HEK293 (cell line): ENCODE measurements around the gene RBM20.

ENCODE experiments used
- CTCF ChIA-PET: fragments of 350-600 bp; formaldehyde crosslinking; extraction: SDS; loops from one replicate; lab custom pipeline; 2021; ENCODE audit warnings: antibody characterized with exemption; lab: Yijun Ruan, JAX
- POLR2A ChIA-PET: fragments of 300-600 bp; formaldehyde crosslinking; extraction: SDS; loops from one replicate; lab custom pipeline; 2020; ENCODE audit warnings: antibody characterized with exemption, inconsistent platforms; lab: Yijun Ruan, JAX
- H3K27ac ChIP-seq: fragments of 200-500 bp; sonication (Bioruptor generic); 2 replicates; pipeline ENCODE4 v1.5.1; 2014; ENCODE audit warnings: low read depth, low read length, control low read depth, inconsistent platforms; ENCODE audit errors: extremely low read depth
- H3K36me3 ChIP-seq, 2 experiments: fragments of 200-500 bp in 1 of 2; sonication (Bioruptor generic) in 1 of 2; 1 replicate in 1 of 2; 2 replicates in 1 of 2; pipeline ENCODE4 v1.5.1; 2014 to 2017; ENCODE audit warnings: inconsistent platforms in 2 of 2, low read length in 2 of 2; ENCODE audit not compliant: control insufficient read depth in 2 of 2, insufficient read depth in 1 of 2
- H3K4me1 ChIP-seq: fragments of 200-500 bp; sonication (Bioruptor generic); 2 replicates; pipeline ENCODE4 v1.5.1; 2014; ENCODE audit warnings: mild to moderate bottlenecking, low read length, inconsistent platforms; ENCODE audit not compliant: control insufficient read depth, insufficient read depth
- H3K4me3 ChIP-seq: 2 replicates; pipeline ENCODE4 v1.5.1; 2011; ENCODE audit warnings: low read depth, mild to moderate bottlenecking, control low read depth, low read length, moderate library complexity
- H3K9me3 ChIP-seq: fragments of 200-500 bp; sonication (Bioruptor generic); 2 replicates; pipeline ENCODE4 v1.5.1; 2014; ENCODE audit warnings: low read depth, low read length, inconsistent platforms; ENCODE audit not compliant: control insufficient read depth, insufficient read depth
- GLIS2 ChIP-seq: fragments of 450-650 bp; formaldehyde crosslinking; IDR thresholded peaks from 2 replicates; pipeline ENCODE4 v1.5.1; 2016; ENCODE audit warnings: missing biosample characterization, missing genetic modification characterization
- HOXA7 ChIP-seq: sonication (generic); formaldehyde crosslinking; IDR thresholded peaks from 2 replicates; pipeline ENCODE4 v1.8.1; 2022; ENCODE audit warnings: missing genetic modification reagents, borderline replicate concordance
- IKZF3 ChIP-seq: fragments of 450-650 bp; IDR thresholded peaks from 2 replicates; pipeline ENCODE4 v1.5.0; 2018; ENCODE audit warnings: missing biosample characterization, mild to moderate bottlenecking, missing genetic modification characterization, moderate library complexity
- MEIS1 ChIP-seq: sonication (generic); formaldehyde crosslinking; IDR thresholded peaks from 2 replicates; pipeline ENCODE4 v1.8.1; 2022; ENCODE audit warnings: missing genetic modification reagents, mild to moderate bottlenecking, borderline replicate concordance
- MZF1 ChIP-seq: fragments of 450-650 bp; formaldehyde crosslinking; IDR thresholded peaks from 2 replicates; pipeline ENCODE4 v1.5.1; 2017; ENCODE audit warnings: missing biosample characterization, missing genetic modification characterization, borderline replicate concordance
- PRDM1 ChIP-seq: fragments of 450-650 bp; formaldehyde crosslinking; IDR thresholded peaks from 2 replicates; pipeline ENCODE4; 2016; ENCODE audit warnings: missing biosample characterization, missing genetic modification characterization
- SCRT1 ChIP-seq: fragments of 450-650 bp; formaldehyde crosslinking; IDR thresholded peaks from 2 replicates; pipeline ENCODE4 v1.5.1; 2016; ENCODE audit warnings: missing biosample characterization, missing genetic modification characterization, borderline replicate concordance
- TRIM28 ChIP-seq: IDR thresholded peaks from 2 replicates; pipeline ENCODE4 v1.6.1; 2011; ENCODE audit warnings: low read length, control low read depth, borderline replicate concordance
- WT1 ChIP-seq: fragments of 450-650 bp; formaldehyde crosslinking; IDR thresholded peaks from 2 replicates; pipeline ENCODE4 v1.5.1; 2016; ENCODE audit warnings: missing biosample characterization, missing genetic modification characterization
- YY2 ChIP-seq: fragments of 450-650 bp; formaldehyde crosslinking; IDR thresholded peaks from 2 replicates; pipeline ENCODE4 v1.5.1; 2016; ENCODE audit warnings: missing biosample characterization, missing genetic modification characterization
- ZBTB17 ChIP-seq: fragments of 450-650 bp; formaldehyde crosslinking; IDR thresholded peaks from 2 replicates; pipeline ENCODE4 v1.5.1; 2016; ENCODE audit warnings: missing biosample characterization, missing genetic modification characterization
- ZFHX2 ChIP-seq: fragments of 450-650 bp; formaldehyde crosslinking; conservative IDR thresholded peaks from 2 replicates; pipeline ENCODE4 v1.5.1; 2016; ENCODE audit warnings: missing biosample characterization, missing genetic modification characterization
- ZNF146 ChIP-seq: fragments of 450-650 bp; formaldehyde crosslinking; IDR thresholded peaks from 2 replicates; pipeline ENCODE4 v1.5.1; 2016; ENCODE audit warnings: missing biosample characterization, missing genetic modification characterization
- ZNF174 ChIP-seq: fragments of 450-650 bp; formaldehyde crosslinking; IDR thresholded peaks from 2 replicates; pipeline ENCODE4 v1.5.0; 2017; ENCODE audit warnings: missing biosample characterization, mild to moderate bottlenecking, missing genetic modification characterization
- ZNF23 ChIP-seq: fragments of 450-650 bp; formaldehyde crosslinking; IDR thresholded peaks from 2 replicates; pipeline ENCODE4 v1.5.1; 2016; ENCODE audit warnings: missing biosample characterization, missing genetic modification characterization, borderline replicate concordance
- ZNF274 ChIP-seq, 2 experiments: fragments of 200-500 bp in 1 of 2; fragments of 450-650 bp in 1 of 2; sonication (Bioruptor generic) in 1 of 2; formaldehyde crosslinking in 1 of 2; IDR thresholded peaks; 2 replicates each; pipeline versions ENCODE4 v1.5.1 to v1.6.1; 2014 to 2016; ENCODE audit warnings: borderline replicate concordance in 1 of 2, inconsistent platforms in 1 of 2, low read length in 1 of 2, missing biosample characterization in 1 of 2, missing genetic modification characterization in 1 of 2
- ZNF335 ChIP-seq: fragments of 450-650 bp; formaldehyde crosslinking; conservative IDR thresholded peaks from 2 replicates; pipeline ENCODE4 v1.5.1; 2016; ENCODE audit warnings: missing biosample characterization, missing genetic modification characterization
- ZNF341 ChIP-seq: fragments of 450-650 bp; formaldehyde crosslinking; IDR thresholded peaks from 2 replicates; pipeline ENCODE4; 2016; ENCODE audit warnings: low read depth, missing biosample characterization, missing genetic modification characterization
- ZNF398 ChIP-seq: fragments of 450-650 bp; formaldehyde crosslinking; IDR thresholded peaks from 2 replicates; pipeline ENCODE4 v1.5.1; 2017; ENCODE audit warnings: missing biosample characterization, missing genetic modification characterization
- ZNF433 ChIP-seq: fragments of 450-650 bp; formaldehyde crosslinking; IDR thresholded peaks from 2 replicates; pipeline ENCODE4 v1.5.1; 2016; ENCODE audit warnings: missing biosample characterization, missing genetic modification characterization, low read depth
- ZNF558 ChIP-seq: fragments of 450-650 bp; formaldehyde crosslinking; IDR thresholded peaks from 2 replicates; pipeline ENCODE4 v1.5.1; 2016; ENCODE audit warnings: missing biosample characterization, missing genetic modification characterization
- ZNF600 ChIP-seq: fragments of 450-650 bp; formaldehyde crosslinking; IDR thresholded peaks from 2 replicates; pipeline ENCODE4 v1.5.1; 2016; ENCODE audit warnings: missing biosample characterization, missing genetic modification characterization
- TF ChIP-seq, protein P1 (sequence below): fragments of 450-650 bp; formaldehyde crosslinking; IDR thresholded peaks from 2 replicates; pipeline ENCODE4 v1.5.1; 2016; ENCODE audit warnings: missing biosample characterization, missing genetic modification characterization

The RBM20 gene

GRCh38 chr10:110699859-110700468 lies 55.8 kb downstream of the RBM20 start:
- CTCF ChIA-PET, result interaction anchor here (0.6 to 0.7 kb wide), 3 partner anchors 16 to 1439 kb away, joined by 3 to 5 read pairs (median 4); no protein-coding TSS in a partner anchor
- peaks cover 3% of the 10 kb centered on the region for H3K4me1 ChIP-seq
- H3K9me3 ChIP-seq, result no peaks in the 10 kb centered on the region
- TF ChIP-seq ZNF335 (tag by site-specific recombination), result no peak
- TF ChIP-seq ZBTB17, result no peak
- peak; percentile 79 for TF ChIP-seq WT1 (tag by site-specific recombination)
- TF ChIP-seq YY2, result no peak
- TF ChIP-seq, protein P1, sequence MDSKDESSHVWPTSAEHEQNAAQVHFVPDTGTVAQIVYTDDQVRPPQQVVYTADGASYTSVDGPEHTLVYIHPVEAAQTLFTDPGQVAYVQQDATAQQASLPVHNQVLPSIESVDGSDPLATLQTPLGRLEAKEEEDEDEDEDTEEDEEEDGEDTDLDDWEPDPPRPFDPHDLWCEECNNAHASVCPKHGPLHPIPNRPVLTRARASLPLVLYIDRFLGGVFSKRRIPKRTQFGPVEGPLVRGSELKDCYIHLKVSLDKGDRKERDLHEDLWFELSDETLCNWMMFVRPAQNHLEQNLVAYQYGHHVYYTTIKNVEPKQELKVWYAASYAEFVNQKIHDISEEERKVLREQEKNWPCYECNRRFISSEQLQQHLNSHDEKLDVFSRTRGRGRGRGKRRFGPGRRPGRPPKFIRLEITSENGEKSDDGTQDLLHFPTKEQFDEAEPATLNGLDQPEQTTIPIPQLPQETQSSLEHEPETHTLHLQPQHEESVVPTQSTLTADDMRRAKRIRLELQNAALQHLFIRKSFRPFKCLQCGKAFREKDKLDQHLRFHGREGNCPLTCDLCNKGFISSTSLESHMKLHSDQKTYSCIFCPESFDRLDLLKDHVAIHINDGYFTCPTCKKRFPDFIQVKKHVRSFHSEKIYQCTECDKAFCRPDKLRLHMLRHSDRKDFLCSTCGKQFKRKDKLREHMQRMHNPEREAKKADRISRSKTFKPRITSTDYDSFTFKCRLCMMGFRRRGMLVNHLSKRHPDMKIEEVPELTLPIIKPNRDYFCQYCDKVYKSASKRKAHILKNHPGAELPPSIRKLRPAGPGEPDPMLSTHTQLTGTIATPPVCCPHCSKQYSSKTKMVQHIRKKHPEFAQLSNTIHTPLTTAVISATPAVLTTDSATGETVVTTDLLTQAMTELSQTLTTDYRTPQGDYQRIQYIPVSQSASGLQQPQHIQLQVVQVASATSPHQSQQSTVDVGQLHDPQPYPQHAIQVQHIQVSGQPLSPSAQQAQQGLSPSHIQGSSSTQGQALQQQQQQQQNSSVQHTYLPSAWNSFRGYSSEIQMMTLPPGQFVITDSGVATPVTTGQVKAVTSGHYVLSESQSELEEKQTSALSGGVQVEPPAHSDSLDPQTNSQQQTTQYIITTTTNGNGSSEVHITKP (tag by site-specific recombination), result peak; percentile 94
- no peaks in the 10 kb centered on the region for H3K36me3 ChIP-seq
- no peak overlapping the region for H3K27ac ChIP-seq
- POLR2A ChIA-PET, result no interaction called here
- no peak overlapping the region for H3K4me3 ChIP-seq

DNA sequence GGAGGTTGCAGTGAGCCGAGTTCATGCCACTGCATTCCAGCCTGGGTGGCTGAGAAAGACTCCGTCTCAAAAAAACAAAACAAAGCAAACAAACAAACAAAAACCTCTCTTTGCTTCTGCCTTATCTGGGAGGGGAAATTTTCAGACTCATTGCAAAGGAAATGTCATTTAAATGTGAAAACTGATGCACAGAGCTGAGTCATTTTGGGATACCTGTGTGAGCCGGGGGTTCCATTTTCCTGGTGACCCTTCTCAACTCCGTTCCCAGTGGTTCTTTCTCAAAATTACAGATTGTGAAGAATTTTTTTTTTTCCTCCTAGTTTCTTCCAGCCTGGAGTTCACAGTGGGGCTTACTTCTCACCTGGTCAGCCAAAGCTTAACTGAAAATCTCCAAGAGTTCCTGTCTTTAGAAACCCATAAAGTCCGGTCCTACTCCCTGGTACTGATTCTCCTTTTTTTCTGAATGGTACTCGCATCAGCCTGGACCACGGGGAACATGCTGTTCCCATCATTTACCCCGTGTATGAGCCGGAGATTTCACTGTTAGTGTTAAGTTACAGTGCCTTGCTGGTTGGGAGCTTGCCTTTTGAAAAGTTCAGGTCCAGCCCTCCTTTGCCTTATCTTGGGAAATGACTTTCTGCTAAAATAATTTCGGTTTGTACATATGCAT lies 56.9 kb downstream of the RBM20 start:
- H3K36me3 ChIP-seq, result no peaks in the 10 kb centered on the region
- H3K4me1 ChIP-seq, result peaks cover 3% of the 10 kb centered on the region
- CTCF ChIA-PET, result interaction anchor here (0.7 kb wide), 1 partner anchor 10 kb away, joined by 4 read pairs; no protein-coding TSS in a partner anchor
- POLR2A ChIA-PET, result interaction anchor here (1.2 kb wide), 2 partner anchors 33 to 218 kb away, joined by 3 to 5 read pairs; partner anchors contain the start of genes BBIP1 and SHOC2
- H3K9me3 ChIP-seq, result no peaks in the 10 kb centered on the region
- TF ChIP-seq ZNF146 (tag by site-specific recombination), result no peak
- TF ChIP-seq ZNF398 (tag by site-specific recombination), result no peak
- TF ChIP-seq ZNF433 (tag by site-specific recombination), result no peak
- 0 out of 2 replicates have a peak, but pooled peaks have one; percentile 24 for TF ChIP-seq ZNF341 (tag by site-specific recombination)
- no peak for TF ChIP-seq ZNF600
- no peak for TF ChIP-seq HOXA7 (CRISPR knock-in tag)
- TF ChIP-seq ZNF558 (tag by site-specific recombination), result no peak
- no peak for TF ChIP-seq ZNF23 (tag by site-specific recombination)
- H3K4me3 ChIP-seq, result no peak overlapping the region
- H3K27ac ChIP-seq, result no peak overlapping the region

DNA sequence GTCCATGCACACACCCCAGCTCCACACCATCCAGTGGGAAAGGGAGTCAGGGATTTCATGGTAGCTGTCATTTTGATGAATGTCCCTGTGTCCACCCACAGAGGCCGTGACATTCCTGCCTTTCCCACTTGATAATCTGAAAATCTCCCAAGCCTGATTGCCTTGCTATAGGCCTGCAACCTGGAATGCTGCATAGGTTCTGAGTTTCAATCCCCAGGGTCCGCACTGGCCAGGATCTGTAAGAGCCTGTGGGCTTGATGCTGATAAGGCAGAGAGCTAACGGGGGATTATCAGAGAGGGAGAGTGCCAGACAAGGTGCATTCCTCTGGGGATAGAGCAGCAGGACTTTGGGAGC lies 57.5 kb downstream of the RBM20 start:
- Histone ChIP-seq H3K36me3 (no peaks in the 10 kb centered on the region), H3K4me1 (peaks cover 5% of the 10 kb centered on the region), H3K27ac (no peak overlapping the region), H3K4me3 (no peak overlapping the region), H3K9me3 (no peaks in the 10 kb centered on the region)
- POLR2A ChIA-PET, result interaction anchor here (1.2 kb wide), 2 partner anchors 32 to 217 kb away, joined by 3 to 5 read pairs; partner anchors contain the start of genes BBIP1 and SHOC2
- CTCF ChIA-PET, result interaction anchor here (0.7 kb wide), 1 partner anchor 10 kb away, joined by 4 read pairs; no protein-coding TSS in a partner anchor
- TF ChIP-seq PRDM1 (tag by site-specific recombination), result no peak
- TF ChIP-seq MZF1 (tag by site-specific recombination), result peak; percentile 37; the same call in 1 of the 2 replicates
- TF ChIP-seq MEIS1 (CRISPR knock-in tag), result peak; percentile 53; the same call in 1 of the 2 replicates
- 0 out of 2 replicates have a peak, but pooled peaks have one; percentile 19 for TF ChIP-seq WT1 (tag by site-specific recombination)
- no peak for TF ChIP-seq SCRT1 (tag by site-specific recombination)
- 0 out of 2 replicates have a peak, but pooled peaks have one; percentile 13 for TF ChIP-seq ZBTB17
- TF ChIP-seq TRIM28, result 0 out of 2 replicates have a peak, but pooled peaks have one; percentile 43
- peak; percentile 31 for TF ChIP-seq ZFHX2
- TF ChIP-seq ZNF274 (IDR thresholded peaks at IDR 0.05; ENCODE audit: low read length), result no peak
- no peak for TF ChIP-seq ZNF274 (tag by site-specific recombination; IDR thresholded peaks at IDR 0.05; ENCODE audit: borderline replicate concordance)
- no peak for TF ChIP-seq GLIS2 (tag by site-specific recombination)
- TF ChIP-seq IKZF3 (tag by site-specific recombination), result peak; percentile 47
- TF ChIP-seq ZNF174 (tag by site-specific recombination), result no peak
